ENCODE data around the gene SHISA8. TPM values are rescaled to one million over a fixed set of nuclear protein-coding genes. Genes with fewer than 3 reads are reported as not detected.
"Not testable (repeated sequence)": the region's sequence is repeated elsewhere in the genome, so short reads cannot be mapped to it uniquely, and the experiment has no call there.

SHISA8 gene
- polyA plus RNA-seq, 12 donors = 0.13 to 0.40 (median 0.17) TPM; not detected in 9

DNA sequence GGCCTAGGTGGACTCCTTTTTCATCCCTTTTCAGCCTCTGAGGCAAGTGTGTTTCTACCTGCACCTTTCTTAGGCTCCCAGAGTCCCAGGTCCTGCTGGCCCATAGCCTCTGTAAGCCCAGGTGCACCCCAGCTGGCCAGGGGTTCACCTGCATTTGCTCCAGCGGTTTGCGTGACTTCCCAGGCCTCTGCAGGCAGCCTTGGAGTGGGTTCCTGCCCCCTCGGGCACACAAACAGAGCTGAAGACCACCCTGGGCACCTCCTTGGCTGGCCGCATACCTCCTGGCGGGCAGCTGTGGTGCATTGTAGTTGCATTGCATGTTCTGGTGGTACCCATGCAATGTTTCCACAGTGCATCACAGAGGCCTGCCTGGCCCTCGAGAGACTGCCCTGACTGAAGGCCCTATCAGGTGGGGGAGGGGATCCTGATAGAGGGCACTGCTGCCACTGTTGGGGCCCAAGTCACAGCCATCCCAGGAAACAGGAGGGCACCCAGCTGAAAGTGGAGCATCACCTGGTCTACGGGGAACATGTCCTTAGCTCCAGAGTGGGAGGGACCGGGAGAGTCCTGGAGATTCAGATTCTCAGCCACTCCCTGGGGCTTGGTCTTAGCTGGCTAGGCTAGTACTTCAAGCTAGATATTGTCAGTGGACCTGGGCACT, 14.1 kb downstream of the SHISA8 start:
- DNase-seq = no peak

- no peak for DNase-seq
Measured at GRCh38 chr22:41899992-41900651, 14.8 kb downstream of the SHISA8 start.

DNA sequence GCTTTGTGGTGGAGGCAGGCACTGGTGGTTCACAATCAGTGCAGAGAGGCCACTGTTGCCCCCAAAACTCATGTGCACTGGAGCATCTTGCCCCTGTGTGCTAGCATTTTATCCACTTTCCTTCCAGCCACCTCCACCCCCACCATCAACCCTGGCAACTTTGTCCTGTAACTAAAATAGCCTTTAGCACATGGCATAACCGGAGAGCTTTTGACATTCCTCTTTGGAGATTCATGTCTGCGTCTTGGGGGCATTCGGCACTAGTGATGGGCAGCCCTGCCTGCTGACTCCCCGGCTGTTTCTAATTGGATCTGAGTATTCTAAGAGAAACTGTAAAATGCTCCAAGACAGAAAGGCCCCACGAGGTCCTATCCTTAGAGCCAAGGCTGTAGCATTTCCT, 15.8 kb downstream of the SHISA8 start:
- no peak for DNase-seq

DNA sequence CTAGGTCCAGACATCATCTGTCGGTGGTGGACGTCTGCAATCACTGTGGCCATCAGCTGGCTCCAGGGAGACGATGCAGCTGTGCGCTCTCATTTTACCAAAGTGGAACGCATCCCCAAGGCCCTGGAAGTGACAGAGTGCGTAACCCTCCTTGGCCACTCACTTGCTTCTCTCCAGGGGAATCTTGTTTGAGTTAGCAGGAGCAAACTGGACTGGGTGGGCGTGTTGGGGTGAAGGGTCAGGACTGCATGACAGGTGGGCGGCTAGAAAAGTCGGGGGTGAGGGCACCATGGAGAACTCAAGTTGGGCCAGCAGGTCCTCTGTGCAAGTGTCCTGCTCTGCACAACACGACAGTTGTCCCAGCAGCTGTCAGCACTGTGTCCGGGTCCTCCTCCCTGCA, 16.2 kb downstream of the SHISA8 start:
- DNase-seq = no peak

GRCh38 chr22:41893591-41894375, 21.1 kb downstream of the SHISA8 start:
- no peak for DNase-seq

GRCh38 chr22:41892721-41893120, 22.2 kb downstream of the SHISA8 start:
- DNase-seq = no peak

GRCh38 chr22:41891407-41891806, 23.5 kb downstream of the SHISA8 start:
- DNase-seq = no peak

GRCh38 chr22:41888627-41889200, 26.2 kb downstream of the SHISA8 start:
- DNase-seq = no peak

DNA sequence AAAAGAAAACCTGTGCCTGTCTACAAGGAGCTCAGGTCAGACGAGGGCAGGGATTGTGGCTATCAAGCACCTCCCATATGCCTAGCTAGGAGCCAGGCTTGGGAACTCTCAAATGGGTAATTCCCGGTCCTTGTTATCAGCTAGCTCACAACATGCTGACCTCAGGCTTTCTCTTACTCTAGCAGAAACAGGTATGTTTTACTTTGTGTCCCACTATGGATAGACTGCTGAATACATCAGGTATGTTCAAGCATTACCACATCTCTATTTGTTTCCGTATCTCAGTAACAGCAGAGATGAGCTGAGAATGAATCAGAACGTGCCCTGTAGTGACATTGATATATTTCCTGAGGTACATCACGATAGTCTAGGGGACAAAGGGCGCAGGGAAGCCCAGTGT, 29.4 kb downstream of the SHISA8 start:
- DNase-seq = no peak

DNA sequence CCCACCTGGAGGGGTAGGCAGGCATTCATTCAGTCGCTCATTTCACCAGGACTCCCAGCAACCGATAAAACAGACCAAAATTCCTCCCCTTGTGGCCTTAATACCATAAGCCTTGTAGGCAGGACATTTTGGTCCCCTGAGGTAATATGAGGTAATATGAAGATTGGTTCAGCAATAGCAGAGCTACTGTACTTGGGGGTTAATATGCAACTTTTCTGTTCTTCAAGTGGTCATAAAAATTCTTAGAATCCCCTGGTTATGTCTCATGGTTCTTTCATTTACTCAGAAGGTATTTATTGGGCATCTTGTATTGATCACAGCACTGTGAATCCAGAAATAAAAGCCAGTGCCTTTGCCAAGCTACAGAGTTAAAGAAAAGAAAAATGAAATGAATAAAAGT, 29.8 kb downstream of the SHISA8 start:
- no peak for DNase-seq

DNA sequence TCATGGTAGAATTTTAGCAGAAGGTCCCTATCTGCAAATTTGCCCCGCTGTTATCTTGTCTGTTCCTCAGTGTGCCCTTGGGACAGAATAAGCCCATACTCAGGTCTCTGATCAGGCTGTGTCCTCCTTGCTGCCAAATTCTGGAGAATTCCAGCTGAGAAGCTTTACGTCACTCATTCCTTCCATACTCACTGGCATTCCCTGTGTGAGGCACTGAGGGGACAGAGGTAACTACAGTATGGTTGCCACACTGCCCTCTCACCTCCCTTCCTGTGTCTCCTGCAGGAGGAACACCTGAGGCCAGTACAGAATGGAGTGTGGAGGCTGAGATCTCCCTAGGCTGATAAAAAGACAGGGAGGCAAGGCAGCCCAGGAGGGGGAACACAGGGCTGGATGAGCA, 31.5 kb downstream of the SHISA8 start:
- no peak for DNase-seq

- no peak for DNase-seq
Measured at GRCh38 chr22:41880653-41881052, 34.2 kb downstream of the SHISA8 start.

GRCh38 chr22:41876675-41877074, 38.2 kb downstream of the SHISA8 start:
- no peak for DNase-seq

GRCh38 chr22:41876275-41876674, 38.6 kb downstream of the SHISA8 start:
- DNase-seq = no peak

- no peak for DNase-seq
Measured at GRCh38 chr22:41875531-41876270, 39.2 kb downstream of the SHISA8 start.

- DNase-seq = no peak
Measured at GRCh38 chr22:41874090-41874489, 40.8 kb downstream of the SHISA8 start.

- DNase-seq = no peak
Measured at GRCh38 chr22:41873391-41873790, 41.5 kb downstream of the SHISA8 start.

DNA sequence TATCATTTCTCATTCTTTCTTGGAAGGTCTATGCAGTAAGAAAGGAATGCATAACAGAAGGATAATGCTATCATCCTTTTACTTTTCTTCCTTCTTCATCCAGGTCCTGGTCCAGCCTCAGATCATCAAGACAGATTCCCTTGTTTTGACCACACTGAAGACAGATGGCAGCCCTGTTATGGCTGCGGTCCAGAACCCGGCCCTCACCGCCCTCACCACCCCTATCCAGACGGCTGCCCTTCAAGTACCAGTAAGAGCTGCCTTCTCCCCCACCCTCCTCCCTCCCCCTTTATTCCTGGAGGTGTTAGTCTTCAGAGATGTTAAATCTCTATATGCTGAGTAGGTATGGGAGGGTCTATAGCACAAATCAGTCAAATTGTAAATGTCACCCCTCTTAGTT, 44.1 kb downstream of the SHISA8 start:
- no peak for DNase-seq

DNA sequence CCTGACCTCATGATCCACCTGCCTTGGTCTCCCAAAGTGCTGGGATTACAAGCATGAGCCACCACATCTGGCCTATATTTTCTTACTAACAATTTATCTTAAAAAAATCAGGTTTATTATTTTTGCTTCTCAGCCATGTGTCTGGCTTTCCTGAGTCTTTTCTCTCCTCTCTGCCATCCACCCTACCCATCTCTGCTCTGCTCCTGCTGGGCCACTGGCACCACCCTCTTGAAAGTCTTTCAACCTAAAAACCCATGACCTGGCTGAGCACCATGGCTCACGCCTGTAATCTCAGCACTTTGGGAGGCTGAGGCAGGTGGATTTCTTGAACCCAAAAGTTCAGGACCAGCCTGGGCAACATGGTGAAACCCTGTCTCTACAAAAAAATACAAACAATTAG, 44.8 kb downstream of the SHISA8 start:
- not testable (repeated sequence) for DNase-seq

DNA sequence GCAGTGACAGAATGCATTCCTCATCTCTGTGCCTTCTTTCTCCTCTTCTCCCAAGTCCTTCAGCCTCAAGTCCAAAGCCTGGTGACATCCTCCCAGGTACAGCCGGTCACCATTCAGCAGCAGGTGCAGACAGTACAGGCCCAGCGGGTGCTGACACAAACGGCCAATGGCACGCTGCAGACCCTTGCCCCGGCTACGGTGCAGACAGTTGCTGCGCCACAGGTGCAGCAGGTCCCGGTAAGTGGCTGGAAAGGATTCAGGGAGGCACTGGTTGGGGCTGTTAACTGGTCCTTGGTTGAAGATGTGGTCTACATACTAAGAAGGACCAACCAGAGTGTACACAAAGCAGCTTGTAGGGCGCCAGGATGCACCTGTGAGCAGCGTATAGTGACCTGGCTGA, 46.3 kb downstream of the SHISA8 start:
- no peak for DNase-seq

DNA sequence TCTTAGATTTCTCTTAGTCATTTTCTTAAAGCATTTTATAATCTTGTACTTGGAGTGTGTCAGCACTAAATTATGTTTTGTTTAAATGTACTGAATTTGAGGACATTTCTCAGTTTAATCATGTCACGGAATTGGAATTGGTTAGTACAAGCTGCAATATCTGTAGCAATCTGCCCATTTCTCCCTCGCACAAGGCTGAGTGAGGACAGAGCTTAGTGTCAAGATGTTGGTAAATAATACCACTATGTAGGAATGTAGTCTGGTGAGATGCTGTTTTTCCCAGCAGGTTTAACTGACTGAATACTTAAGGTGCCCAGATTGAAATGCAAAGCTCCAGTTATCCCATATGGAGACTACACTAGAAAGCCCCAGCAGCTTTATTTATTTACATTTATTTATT, 51.4 kb downstream of the SHISA8 start:
- DNase-seq = no peak

Data from muscle of arm (tissue), 12 donors.